Measurements from ENCODE around the gene CDK2AP2.
A peak's percentile ranks its signal among the peaks of the same experiment; 100 is the strongest.
"Not testable (repeated sequence)": the region's sequence is repeated elsewhere in the genome, so short reads cannot be mapped to it uniquely, and the experiment has no call there.

CDK2AP2 gene

DNA sequence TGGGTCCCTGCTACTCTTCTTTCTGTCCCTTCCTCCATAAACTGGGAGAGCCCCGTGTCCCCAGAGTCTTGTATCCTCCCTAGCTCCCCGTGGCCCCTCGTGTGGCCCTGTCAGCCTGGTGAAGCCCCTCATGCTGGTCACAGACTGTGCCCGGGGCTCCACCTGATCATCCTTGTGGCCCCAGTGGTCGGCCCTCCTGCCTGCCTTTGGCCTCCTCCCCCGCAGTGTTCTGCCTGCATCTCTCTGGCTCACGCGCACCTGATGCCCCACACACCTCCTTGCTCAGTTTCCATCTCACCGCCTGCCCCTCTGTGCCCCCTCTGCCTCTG lies 16.5 kb upstream of the CDK2AP2 start:
- DNase-seq (ENCODE audit: low spot score) (no peak), FAIRE-seq (no peak)

DNA sequence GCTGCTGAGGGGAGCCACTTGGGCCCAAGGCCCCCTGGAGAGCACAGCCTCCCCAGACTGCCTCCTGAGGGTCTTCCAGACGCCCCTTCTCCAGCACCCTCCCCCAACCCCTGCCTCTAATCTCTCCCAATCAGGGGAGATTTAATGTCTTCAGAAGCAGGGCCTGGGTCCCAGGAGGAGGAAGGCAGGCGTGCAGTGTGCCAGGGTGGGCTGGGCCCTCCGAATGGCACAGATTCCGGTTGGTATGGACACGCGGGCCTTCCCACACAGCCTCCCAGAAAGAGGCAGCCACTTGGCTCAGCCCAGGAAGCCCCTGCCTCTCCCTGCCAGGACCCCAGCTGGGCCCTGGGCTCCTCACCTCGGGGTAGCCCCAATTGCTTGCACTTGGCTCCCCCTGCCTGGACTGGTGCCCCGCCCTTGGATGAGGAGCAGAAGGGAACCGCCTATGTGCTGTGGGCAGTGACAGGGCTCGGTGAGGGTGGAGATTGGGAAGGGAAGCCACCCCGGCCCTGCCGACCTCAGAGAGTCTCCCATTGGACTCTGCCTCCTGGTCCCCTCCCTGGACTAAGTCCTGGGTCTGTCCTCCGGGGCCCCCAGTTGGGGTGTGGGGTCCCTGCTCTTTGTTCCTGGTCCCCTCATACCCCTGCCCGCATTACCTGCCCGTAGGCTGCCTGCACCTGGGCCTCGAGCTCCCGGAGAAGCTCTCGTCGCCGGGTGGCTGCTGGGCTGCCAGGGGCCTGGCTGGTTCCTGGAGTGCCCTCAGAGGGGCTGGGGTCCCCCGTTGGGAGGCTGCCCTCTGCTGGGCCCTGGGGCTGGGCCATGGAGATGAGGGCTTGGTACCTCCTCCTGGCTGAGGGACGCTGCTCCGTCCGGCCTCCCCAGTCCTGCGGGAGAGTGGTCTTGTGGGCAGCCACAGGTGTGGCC lies 15.9 kb upstream of the CDK2AP2 start:
- FAIRE-seq (no peak), DNase-seq (ENCODE audit: low spot score) (no peak)

GRCh38 chr11:67522844-67523555 lies 15.0 kb upstream of the CDK2AP2 start, which contains the start of gene CABP2:
Gene CABP2, minus strand, starts transcription at chr11:67523446. Its CDS starts 120 bp downstream, at chr11:67523326.
- DNase-seq (ENCODE audit: low spot score) (no peak), FAIRE-seq (no peak)

- FAIRE-seq (no peak), DNase-seq (ENCODE audit: low spot score) (no peak)
Measured at GRCh38 chr11:67522338-67522737, 14.4 kb upstream of the CDK2AP2 start.

DNA sequence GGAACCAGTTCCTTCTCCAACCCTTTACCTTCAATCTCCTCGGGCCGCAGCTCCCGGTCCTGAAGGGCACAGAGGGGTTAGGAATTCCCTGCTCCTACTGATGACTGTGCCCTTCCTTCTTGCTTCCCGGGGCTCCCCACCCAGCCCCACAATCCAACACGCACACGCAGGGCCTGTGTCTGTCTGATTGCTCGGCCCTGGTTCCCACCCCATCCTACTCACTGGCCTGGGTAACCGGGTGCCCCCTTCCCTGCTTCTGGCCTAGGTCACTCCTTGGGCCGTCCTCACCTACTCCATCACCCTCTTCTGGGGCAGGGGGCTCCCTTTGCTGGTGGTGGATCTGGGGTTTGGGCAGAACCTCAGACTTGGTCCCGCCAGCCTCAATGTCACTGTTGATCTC lies 14.0 kb upstream of the CDK2AP2 start:
- DNase-seq (ENCODE audit: low spot score) (no peak), FAIRE-seq (no peak)

DNA sequence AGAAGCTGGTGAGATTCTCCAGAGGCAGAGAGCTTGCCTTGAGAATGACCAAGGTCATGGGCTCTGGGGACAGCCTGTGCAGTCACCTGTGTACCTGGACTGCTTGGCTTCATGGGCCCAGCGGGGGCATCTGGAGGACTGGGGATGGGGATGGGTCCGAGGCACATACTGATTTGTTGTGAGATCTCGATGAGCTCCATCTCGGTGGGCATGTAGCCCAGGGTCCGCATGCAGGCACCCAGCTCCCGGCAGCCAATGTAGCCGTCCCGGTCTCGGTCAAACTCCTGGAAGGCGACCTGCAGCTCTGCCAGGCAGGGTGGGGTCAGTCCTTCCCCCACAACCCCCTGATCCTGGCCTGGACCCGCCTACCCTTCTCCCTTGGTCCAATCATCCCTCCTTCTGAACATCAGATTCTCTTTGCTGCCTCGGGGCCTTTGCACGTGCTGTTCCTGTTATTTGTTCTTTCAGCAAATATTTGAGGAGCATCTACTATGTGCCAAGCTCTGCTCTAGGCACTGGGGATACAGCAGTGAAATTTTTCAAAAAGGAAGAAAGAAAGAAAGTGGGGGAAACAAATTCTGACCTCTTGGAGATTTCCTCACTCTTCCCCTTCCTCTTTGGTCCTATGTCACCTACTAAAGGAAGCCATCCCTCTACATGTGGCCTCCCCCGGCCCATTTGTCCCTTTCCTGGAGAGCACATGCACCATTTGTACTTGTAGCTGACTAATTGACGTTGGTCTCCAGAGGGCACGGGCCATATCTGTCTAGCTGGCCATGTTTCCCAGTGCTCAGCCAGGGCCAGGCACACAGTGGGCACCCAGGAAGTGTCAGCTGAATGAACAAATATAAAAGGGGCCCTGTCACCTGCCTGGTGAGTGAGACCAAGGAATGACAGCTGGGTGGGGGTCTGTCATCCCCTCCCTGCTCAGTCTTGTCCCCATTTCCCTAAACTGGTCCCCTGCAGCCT lies 13.2 kb upstream of the CDK2AP2 start:
- DNase-seq (ENCODE audit: low spot score) (no peak), FAIRE-seq (no peak)

DNA sequence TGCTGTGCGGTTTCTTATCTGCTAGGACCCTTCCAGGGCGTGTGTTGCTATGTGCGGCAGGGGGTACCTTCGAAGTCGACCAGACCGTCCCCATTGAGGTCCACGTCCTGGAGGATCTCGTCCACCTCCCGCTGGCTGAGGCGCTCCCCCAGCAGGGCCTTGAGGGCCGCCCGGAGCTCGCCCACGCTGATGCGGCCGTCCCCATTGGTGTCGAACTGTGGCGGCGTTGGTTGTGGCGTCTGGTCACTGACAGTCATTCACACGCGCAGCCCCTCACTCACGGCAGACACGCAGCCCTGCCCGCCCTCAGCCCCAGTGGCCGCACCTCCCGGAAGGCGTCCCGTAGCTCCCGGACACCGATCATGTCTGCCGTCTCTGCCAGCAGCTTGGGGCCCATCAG lies 11.8 kb upstream of the CDK2AP2 start:
- DNase-seq (ENCODE audit: low spot score), result no peak

DNA sequence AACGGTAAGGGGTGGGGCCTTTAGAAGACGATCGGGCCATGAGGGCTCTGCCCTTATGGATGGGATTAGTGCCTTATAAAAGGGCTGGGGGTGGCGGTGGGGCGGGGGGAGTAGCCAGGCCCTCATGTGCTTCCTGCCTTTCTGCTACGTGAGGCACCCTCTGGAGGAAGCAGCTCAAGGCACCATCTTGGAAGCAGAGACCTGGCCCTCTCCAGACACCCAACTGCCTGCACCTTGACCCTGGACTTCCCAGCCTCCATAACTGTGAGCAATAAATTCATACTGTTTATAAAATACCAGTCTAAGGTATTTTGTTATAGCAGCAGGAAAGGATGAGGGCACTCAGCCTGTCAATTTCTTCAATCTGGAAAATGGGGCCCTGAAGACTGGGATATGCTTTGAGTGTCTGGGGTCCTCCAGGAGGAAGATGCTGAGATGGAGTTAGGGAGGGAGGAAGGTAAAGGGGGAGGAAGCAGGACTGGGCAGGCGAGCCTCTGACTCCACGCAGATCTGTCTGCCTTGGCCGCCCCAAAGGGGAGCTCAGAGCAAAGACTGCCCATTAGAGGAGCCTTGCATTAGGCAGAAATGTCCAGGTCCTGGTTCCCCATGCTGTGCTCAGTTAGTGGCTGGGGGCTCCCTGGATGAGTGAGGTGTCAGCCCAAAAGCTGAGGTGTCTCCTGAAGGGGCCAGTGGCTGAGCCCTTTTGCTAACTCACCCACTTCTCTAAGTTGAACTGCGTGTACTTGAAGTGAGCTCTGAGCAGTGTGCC lies 10.0 kb upstream of the CDK2AP2 start:
- DNase-seq (ENCODE audit: low spot score) (no peak), FAIRE-seq (no peak)

More for the DNA sequence above, 11.8 kb upstream of the CDK2AP2 start:
- no peak for FAIRE-seq

GRCh38 chr11:67516806-67517205 lies 8.8 kb upstream of the CDK2AP2 start:
- DNase-seq (ENCODE audit: low spot score) (no peak), FAIRE-seq (no peak)

GRCh38 chr11:67514116-67514515 lies 6.2 kb upstream of the CDK2AP2 start:
- DNase-seq (ENCODE audit: low spot score) (no peak), FAIRE-seq (no peak)

- DNase-seq (ENCODE audit: low spot score); FAIRE-seq: not testable (repeated sequence)
Measured at GRCh38 chr11:67511558-67511957, 3.6 kb upstream of the CDK2AP2 start.

- DNase-seq (ENCODE audit: low spot score), result peak; percentile 20
- FAIRE-seq, result no peak
Measured at GRCh38 chr11:67510023-67510345, 2.0 kb upstream of the CDK2AP2 start.

- DNase-seq (ENCODE audit: low spot score) (peak; percentile 89), FAIRE-seq (no peak)
Measured at GRCh38 chr11:67508486-67509121, 642 bp upstream of the CDK2AP2 start.

DNA sequence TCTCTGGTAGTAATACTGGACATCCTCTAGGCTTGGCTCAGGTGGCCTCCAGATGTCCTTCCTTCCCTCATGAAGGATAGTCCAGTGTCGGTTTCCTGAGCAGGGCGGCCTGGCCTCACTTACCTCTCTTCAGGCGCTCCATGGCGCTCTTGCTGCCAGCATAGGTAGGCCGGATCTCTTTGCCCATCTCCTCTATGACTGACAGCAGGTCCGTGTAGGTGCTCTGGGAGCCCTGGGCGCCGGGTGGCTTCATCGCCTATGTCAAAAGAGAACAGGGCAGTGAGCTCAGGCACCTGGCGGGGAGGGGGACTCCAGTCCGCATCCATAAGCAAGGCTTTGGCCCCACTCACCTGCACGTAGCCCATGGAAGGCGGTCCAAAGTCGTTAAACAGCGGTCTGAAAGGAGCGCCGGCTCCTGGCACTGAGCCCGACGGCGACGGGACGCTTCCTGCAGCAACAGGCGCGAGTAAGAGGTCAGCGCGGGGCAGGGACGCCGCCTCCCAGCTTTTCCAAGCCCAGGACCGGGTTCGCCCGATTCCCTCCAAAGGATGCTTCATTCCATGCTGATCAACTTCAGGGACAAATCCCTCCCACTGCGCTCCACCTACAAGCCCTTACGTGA lies 609 bp downstream of the CDK2AP2 start:
- FAIRE-seq, result no peak
- peak; percentile 73 for DNase-seq (ENCODE audit: low spot score)

DNA sequence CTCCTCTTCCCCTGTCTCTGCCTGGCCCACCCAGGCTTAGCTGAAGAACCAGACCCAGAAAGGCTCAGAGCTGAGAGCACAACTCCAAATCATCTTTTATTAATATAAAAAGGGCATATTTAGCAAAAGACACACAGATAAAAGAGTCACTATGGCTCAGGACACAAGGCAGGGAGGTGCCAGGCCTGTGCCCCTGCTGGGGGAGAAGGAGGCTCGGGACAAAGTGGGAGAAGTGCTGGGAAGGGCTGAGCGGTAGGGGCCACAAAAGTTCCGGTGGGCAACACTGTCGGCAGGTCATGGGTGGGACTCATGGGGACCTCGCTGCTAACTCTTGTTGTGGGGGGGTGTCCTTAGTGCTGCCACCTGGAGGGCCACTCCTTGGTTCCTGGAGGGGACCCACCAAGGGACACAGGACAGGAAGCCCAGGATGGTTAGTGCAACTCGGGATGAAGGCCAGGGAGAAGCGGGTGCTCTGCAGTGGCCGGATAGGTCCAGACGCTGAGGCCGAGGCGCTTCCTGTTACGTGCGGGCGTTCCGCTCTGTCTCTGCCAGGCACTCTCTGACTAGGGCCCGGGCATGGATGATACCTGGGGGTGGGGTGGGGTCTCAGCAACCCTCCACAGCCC lies 1.4 kb downstream of the CDK2AP2 start:
- DNase-seq (ENCODE audit: low spot score), result no peak

GRCh38 chr11:67505605-67506396 lies 2.2 kb downstream of the CDK2AP2 start:
- peak; percentile 96 for DNase-seq (ENCODE audit: low spot score)
- peak; percentile 79 for FAIRE-seq

More for the DNA sequence above, 1.4 kb downstream of the CDK2AP2 start:
- no peak for FAIRE-seq

- FAIRE-seq (no peak), DNase-seq (ENCODE audit: low spot score) (peak; percentile 20)
Measured at GRCh38 chr11:67504950-67505581, 2.9 kb downstream of the CDK2AP2 start, which contains the start of gene PITPNM1. Gene PITPNM1, minus strand, starts transcription at chr11:67505363. Its CDS starts 1,183 bp downstream, at chr11:67504180.
